CD4-positive, alpha-beta T cell (primary cell): ENCODE data around the gene ABHD14A. TPM values are rescaled to one million over a fixed set of nuclear protein-coding genes. Genes with fewer than 3 reads are reported as not detected.

ENCODE experiments used
- ATAC-seq: fragments of 200-7000 bp; cut with Tn5 transposase; one replicate; pipeline ENCODE4 v1.10.0; 2022; ENCODE audit warnings: mild to moderate bottlenecking; ENCODE audit not compliant: poor library complexity
- CTCF ChIA-PET: fragments of 350-600 bp; sonication (Branson Sonifier 250); formaldehyde crosslinking; loops from one replicate; lab custom pipeline; 2021; ENCODE audit warnings: antibody characterized with exemption, inconsistent platforms; lab: Charles Lee
- POLR2A ChIA-PET: fragments of 350-600 bp; sonication (Branson Sonifier 250); formaldehyde crosslinking; loops from one replicate; lab custom pipeline; 2021; ENCODE audit warnings: antibody characterized with exemption, inconsistent platforms; lab: Charles Lee
- DNase-seq, 14 experiments: peaks; one replicate each; pipeline ENCODE4 v3.0.0-alpha.2; 2013 to 2020; ENCODE audit warnings: mixed read lengths in 2 of 14
- H3K27ac ChIP-seq, 2 donors: one replicate each; pipeline versions ENCODE4 v1.5.1 to v1.7.0; 2013; ENCODE audit warnings: low read length in 2 of 2, low read depth in 1 of 2, mild to moderate bottlenecking in 1 of 2
- H3K27me3 ChIP-seq, 2 experiments: 1 replicate in 1 of 2; 2 replicates in 1 of 2; pipeline versions ENCODE4 v1.6.1 to v1.7.0; 2013; ENCODE audit warnings: low read length in 2 of 2, control low read depth in 1 of 2, mild to moderate bottlenecking in 1 of 2, moderate library complexity in 1 of 2; ENCODE audit not compliant: insufficient read depth in 2 of 2, control insufficient read depth in 1 of 2
- H3K36me3 ChIP-seq: one replicate; pipeline ENCODE4 v1.6.1; 2013; ENCODE audit warnings: low read length, control low read depth; ENCODE audit not compliant: insufficient read depth
- H3K4me1 ChIP-seq: one replicate; pipeline ENCODE4 v1.6.1; 2013; ENCODE audit warnings: low read length, control low read depth; ENCODE audit not compliant: insufficient read depth
- H3K4me3 ChIP-seq: one replicate; pipeline ENCODE4 v1.5.1; 2013; ENCODE audit warnings: mild to moderate bottlenecking, low read length, moderate library complexity
- H3K9me3 ChIP-seq, 2 experiments: 1 replicate in 1 of 2; 2 replicates in 1 of 2; pipeline versions ENCODE4 v1.6.1 to v1.7.0; 2013; ENCODE audit warnings: low read length in 2 of 2, mild to moderate bottlenecking in 2 of 2, control low read depth in 1 of 2, moderate library complexity in 1 of 2; ENCODE audit not compliant: control insufficient read depth in 1 of 2, insufficient read depth in 1 of 2
- H3K27ac Mint-ChIP-seq: one replicate; pipeline ENCODE4 v1.8.0; 2020; ENCODE audit warnings: mixed read lengths
- H3K27me3 Mint-ChIP-seq: one replicate; pipeline ENCODE4 v1.8.0; 2021; ENCODE audit warnings: mixed read lengths
- H3K36me3 Mint-ChIP-seq: one replicate; pipeline ENCODE4 v1.8.0; 2021; ENCODE audit warnings: low read depth, mixed read lengths
- H3K4me1 Mint-ChIP-seq: one replicate; pipeline ENCODE4 v1.8.0; 2021; ENCODE audit warnings: low read depth, mixed read lengths
- H3K4me3 Mint-ChIP-seq: one replicate; pipeline ENCODE4 v1.8.0; 2020; ENCODE audit warnings: mild to moderate bottlenecking, mixed read lengths
- H3K9me3 Mint-ChIP-seq: one replicate; pipeline ENCODE4 v1.8.0; 2020; ENCODE audit warnings: mixed read lengths
- CTCF ChIP-seq: fragments of 200-600 bp; IDR thresholded peaks from one replicate; pipeline ENCODE4 v1.8.0; 2022; ENCODE audit warnings: antibody characterized with exemption, mild to moderate bottlenecking
- intact Hi-C, 2 experiments: fragments of 100-400 bp; cut with DNase I in 1 of 2; cut with micrococcal nuclease in 1 of 2; formaldehyde crosslinking; loops; one replicate each; pipeline versions ENCODE4 v1.15.1 to v1.9.0; 2023 to 2025; cut with DNase I, micrococcal nuclease
- total RNA-seq, 174 experiments: library from RNA in 2 of 174; stranded (reverse) in 2 of 174; gene quantifications; one replicate each; pipeline ENCODE4 v1.2.3 and lab custom pipeline; 2021 to 2026

Gene ABHD14A
- total RNA-seq, 2 experiments from 2014 or later = 9.5 to 10.6 TPM

GRCh38 chr3:52007291-52007690 lies 32.4 kb downstream of the ABHD14A start:
- Histone ChIP-seq H3K4me3 (no peak overlapping the region), H3K4me1 (peaks cover 15% of the 10 kb centered on the region), H3K9me3 (no peaks in the 10 kb centered on the region), H3K27ac (no peak overlapping the region), H3K27me3 (no peaks in the 10 kb centered on the region), H3K36me3 (no peaks in the 10 kb centered on the region)
- CTCF ChIA-PET = interaction anchor here (0.6 kb wide), 1 partner anchor 179 kb away, joined by 3 read pairs; no protein-coding TSS in a partner anchor
- intact Hi-C loops = no loop called here
- DNase-seq (no peak), ATAC-seq (no peak)
- Mint-ChIP-seq H3K27me3 (no peaks in the 10 kb centered on the region), H3K9me3 (no peaks in the 10 kb centered on the region), H3K4me3 (no peak overlapping the region), H3K4me1 (peaks cover 10% of the 10 kb centered on the region), H3K36me3 (no peaks in the 10 kb centered on the region), H3K27ac (no peak overlapping the region)
- POLR2A ChIA-PET = no interaction called here
- no peak for TF ChIP-seq CTCF

DNA sequence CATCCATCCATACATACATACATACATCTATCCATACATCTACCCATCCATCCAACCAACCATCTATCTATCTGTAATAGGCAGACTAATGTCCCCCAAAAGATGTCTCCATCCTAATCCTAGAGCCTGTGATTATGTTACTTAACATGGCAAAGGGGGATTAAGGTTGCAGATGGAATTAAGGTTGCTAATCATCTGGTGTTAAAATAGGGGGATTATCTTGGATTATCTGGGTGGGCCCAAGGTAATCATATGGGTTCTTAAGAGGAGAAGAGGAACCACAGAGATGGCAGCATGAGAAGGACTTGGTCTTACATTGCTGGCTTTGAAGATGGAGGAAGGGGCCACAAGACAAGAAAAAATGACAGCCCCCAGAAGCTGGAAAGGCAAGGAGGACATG lies 35.6 kb downstream of the ABHD14A start:
- DNase-seq = no peak

GRCh38 chr3:52012699-52013098 lies 37.8 kb downstream of the ABHD14A start:
- Mint-ChIP-seq H3K27ac (no peak overlapping the region), H3K27me3 (no peaks in the 10 kb centered on the region), H3K4me3 (no peak overlapping the region), H3K36me3 (no peaks in the 10 kb centered on the region), H3K4me1 (no peaks in the 10 kb centered on the region), H3K9me3 (no peaks in the 10 kb centered on the region)
- ChIA-PET CTCF (interaction anchor here (2.3 kb wide), 1 partner anchor 11 kb away, joined by 7 read pairs; no protein-coding TSS in a partner anchor), POLR2A (no interaction called here)
- H3K36me3 ChIP-seq = no peaks in the 10 kb centered on the region
- H3K27me3 ChIP-seq = no peaks in the 10 kb centered on the region
- no peak for TF ChIP-seq CTCF
- DNase-seq (no peak), ATAC-seq (no peak)
- no peak overlapping the region for H3K27ac ChIP-seq
- H3K4me1 ChIP-seq = no peaks in the 10 kb centered on the region
- H3K4me3 ChIP-seq = no peak overlapping the region
- H3K9me3 ChIP-seq = no peaks in the 10 kb centered on the region
- intact Hi-C loops = no loop called here

More for the DNA sequence above, 35.6 kb downstream of the ABHD14A start:
- Mint-ChIP-seq H3K27me3 (no peaks in the 10 kb centered on the region), H3K4me3 (no peak overlapping the region), H3K9me3 (no peaks in the 10 kb centered on the region), H3K36me3 (no peaks in the 10 kb centered on the region), H3K4me1 (peaks cover 9% of the 10 kb centered on the region), H3K27ac (no peak overlapping the region)
- no peaks in the 10 kb centered on the region for H3K36me3 ChIP-seq
- no peaks in the 10 kb centered on the region for H3K9me3 ChIP-seq
- H3K4me3 ChIP-seq = no peak overlapping the region
- CTCF ChIA-PET = interaction anchor here (0.8 kb wide), 1 partner anchor 113 kb away, joined by 3 read pairs; no protein-coding TSS in a partner anchor
- POLR2A ChIA-PET = no interaction called here
- no peak for ATAC-seq
- TF ChIP-seq CTCF = no peak
- intact Hi-C loops = no loop called here
- H3K27me3 ChIP-seq = no peaks in the 10 kb centered on the region
- no peak overlapping the region for H3K27ac ChIP-seq
- H3K4me1 ChIP-seq = peaks cover 13% of the 10 kb centered on the region
